ENCODE data around the gene TARS2.

The TARS2 gene

GRCh38 chr1:150555971-150556865 lies 69.0 kb downstream of the TARS2 start:
- no peak for DNase-seq (ENCODE audit: low read depth)

GRCh38 chr1:150557065-150557600 lies 69.9 kb downstream of the TARS2 start:
- no peak for DNase-seq (ENCODE audit: low read depth)

All from non-pigmented ciliary epithelial cell (primary cell).